ENCODE data around the gene TEAD1. TPM values are rescaled to one million over a fixed set of nuclear protein-coding genes. Genes with fewer than 3 reads are reported as not detected.

TEAD1 gene
- total RNA-seq, 6 experiments from 2014 or later = 218 to 252 (median 227) TPM

- Mint-ChIP-seq H3K9me3 (no peaks in the 10 kb centered on the region), H3K4me1 (ENCODE audit: low read depth) (peaks cover 83% of the 10 kb centered on the region)
These were observed 60.4 kb downstream of the TEAD1 start for GRCh38 chr11:12734625-12735024.

DNA sequence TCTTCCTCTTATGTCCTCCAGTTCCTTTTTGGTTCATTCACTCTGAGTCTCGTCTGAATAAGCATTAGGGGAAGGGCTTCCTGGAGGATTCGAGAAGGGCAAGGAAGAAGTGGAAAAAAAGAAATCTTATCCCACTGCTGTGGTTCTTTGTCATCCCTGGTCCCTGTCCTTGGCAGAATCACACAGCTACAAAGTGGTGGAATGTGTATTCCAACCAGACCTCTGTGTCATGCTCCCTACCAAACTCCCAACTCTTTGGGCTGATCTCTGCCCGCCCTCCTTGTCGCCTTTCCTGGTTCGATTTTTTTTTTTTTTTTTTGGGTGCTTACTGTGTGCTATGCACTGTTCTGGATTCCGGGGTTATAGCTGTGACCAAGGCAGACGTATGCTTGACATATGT lies 61.0 kb downstream of the TEAD1 start:
- Mint-ChIP-seq H3K27ac (peak overlapping the region; percentile 47), H3K9me3 (no peaks in the 10 kb centered on the region), H3K4me3 (no peak overlapping the region), H3K36me3 (ENCODE audit: low read depth) (peaks cover 14% of the 10 kb centered on the region; the same call in 1 of the 2 replicates), H3K27me3 (ENCODE audit: insufficient read depth) (no peaks in the 10 kb centered on the region), H3K4me1 (ENCODE audit: low read depth) (peaks cover 81% of the 10 kb centered on the region)
- TF ChIP-seq, protein P1, sequence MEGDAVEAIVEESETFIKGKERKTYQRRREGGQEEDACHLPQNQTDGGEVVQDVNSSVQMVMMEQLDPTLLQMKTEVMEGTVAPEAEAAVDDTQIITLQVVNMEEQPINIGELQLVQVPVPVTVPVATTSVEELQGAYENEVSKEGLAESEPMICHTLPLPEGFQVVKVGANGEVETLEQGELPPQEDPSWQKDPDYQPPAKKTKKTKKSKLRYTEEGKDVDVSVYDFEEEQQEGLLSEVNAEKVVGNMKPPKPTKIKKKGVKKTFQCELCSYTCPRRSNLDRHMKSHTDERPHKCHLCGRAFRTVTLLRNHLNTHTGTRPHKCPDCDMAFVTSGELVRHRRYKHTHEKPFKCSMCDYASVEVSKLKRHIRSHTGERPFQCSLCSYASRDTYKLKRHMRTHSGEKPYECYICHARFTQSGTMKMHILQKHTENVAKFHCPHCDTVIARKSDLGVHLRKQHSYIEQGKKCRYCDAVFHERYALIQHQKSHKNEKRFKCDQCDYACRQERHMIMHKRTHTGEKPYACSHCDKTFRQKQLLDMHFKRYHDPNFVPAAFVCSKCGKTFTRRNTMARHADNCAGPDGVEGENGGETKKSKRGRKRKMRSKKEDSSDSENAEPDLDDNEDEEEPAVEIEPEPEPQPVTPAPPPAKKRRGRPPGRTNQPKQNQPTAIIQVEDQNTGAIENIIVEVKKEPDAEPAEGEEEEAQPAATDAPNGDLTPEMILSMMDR (IDR thresholded peaks at IDR 0.05) = no peak
- DNase-seq = no peak

More at GRCh38 chr11:12734625-12735024, 60.4 kb downstream of the TEAD1 start:
- H3K27me3 Mint-ChIP-seq (ENCODE audit: insufficient read depth) = no peaks in the 10 kb centered on the region
- no peak overlapping the region for H3K27ac Mint-ChIP-seq
- no peak for DNase-seq
- peaks cover 9% of the 10 kb centered on the region; the same call in 1 of the 2 replicates for H3K36me3 Mint-ChIP-seq (ENCODE audit: low read depth)
- H3K4me3 Mint-ChIP-seq = no peak overlapping the region
- TF ChIP-seq, protein P1 (IDR thresholded peaks at IDR 0.05) = no peak

DNA sequence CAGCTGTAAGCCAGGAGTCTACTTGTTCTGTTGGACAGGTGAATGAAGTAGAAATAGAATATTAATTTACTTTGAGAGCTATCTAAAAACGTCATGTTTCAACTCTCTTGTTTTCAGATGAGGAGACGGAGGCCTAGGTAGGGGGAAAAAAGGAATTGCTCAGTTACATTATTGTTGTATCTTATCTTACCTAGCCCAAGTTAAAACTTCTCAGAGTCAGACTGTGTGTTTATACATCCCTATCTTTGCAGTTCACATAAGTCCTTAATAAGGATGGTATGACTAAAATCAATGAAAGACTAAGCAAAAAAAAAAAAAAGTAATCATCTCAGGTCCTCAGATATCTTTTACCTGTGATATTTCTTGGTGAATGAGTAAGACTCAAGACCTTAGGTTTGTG lies 62.8 kb downstream of the TEAD1 start:
- peaks cover 77% of the 10 kb centered on the region for H3K4me1 Mint-ChIP-seq (ENCODE audit: low read depth)

GRCh38 chr11:12741671-12742216 lies 67.5 kb downstream of the TEAD1 start:
- DNase-seq = no peak
- H3K36me3 Mint-ChIP-seq (ENCODE audit: low read depth) = peaks cover 17% of the 10 kb centered on the region
- no peak overlapping the region for H3K4me3 Mint-ChIP-seq
- H3K4me1 Mint-ChIP-seq (ENCODE audit: low read depth) = peaks cover 76% of the 10 kb centered on the region
- peak overlapping the region; percentile 9; the same call in 1 of the 2 replicates for H3K27ac Mint-ChIP-seq
- H3K27me3 Mint-ChIP-seq (ENCODE audit: insufficient read depth) = no peaks in the 10 kb centered on the region; the same call in 1 of the 2 replicates
- H3K9me3 Mint-ChIP-seq = no peaks in the 10 kb centered on the region
- TF ChIP-seq, protein P1 (IDR thresholded peaks at IDR 0.05) = no peak

More for the DNA sequence above, 62.8 kb downstream of the TEAD1 start:
- TF ChIP-seq, protein P1 (IDR thresholded peaks at IDR 0.05) = no peak
- Mint-ChIP-seq H3K9me3 (no peaks in the 10 kb centered on the region), H3K27me3 (ENCODE audit: insufficient read depth) (no peaks in the 10 kb centered on the region), H3K36me3 (ENCODE audit: low read depth) (peaks cover 17% of the 10 kb centered on the region), H3K4me3 (no peak overlapping the region), H3K27ac (no peak overlapping the region)
- no peak for DNase-seq

DNA sequence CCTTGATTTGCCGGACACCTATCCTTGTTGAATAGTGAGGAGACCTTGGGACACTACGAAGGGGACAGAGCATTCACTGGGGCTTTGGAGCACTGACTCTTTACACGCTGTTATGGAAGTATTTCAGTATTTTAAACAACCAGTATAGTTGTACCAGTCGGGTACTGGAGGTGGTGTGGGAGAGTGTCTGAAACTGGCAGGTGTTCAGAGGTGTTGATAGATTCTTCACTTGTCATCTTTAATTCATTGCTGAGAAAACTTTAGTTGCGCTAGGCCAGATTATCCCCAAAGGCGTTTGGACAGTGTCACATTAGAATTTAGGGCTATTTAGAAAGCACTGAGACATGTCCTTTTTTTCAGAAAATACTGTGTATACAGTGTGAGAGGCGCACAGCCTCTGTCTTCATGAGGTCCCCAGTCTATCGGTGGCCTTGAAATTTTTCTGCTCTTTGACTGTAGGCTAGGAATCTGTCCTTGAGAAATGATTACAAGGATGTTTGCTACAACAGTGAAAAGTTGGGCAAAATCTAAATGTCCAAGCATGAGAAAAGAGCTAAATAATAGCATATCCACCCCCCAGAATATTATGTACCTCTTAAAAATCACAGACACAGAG lies 69.7 kb downstream of the TEAD1 start:
- Mint-ChIP-seq H3K4me1 (ENCODE audit: low read depth) (peaks cover 73% of the 10 kb centered on the region), H3K4me3 (no peak overlapping the region), H3K27me3 (ENCODE audit: insufficient read depth) (peaks cover 4% of the 10 kb centered on the region), H3K9me3 (no peaks in the 10 kb centered on the region), H3K36me3 (ENCODE audit: low read depth) (peaks cover 15% of the 10 kb centered on the region), H3K27ac (peak overlapping the region; percentile 5; the same call in 1 of the 2 replicates)
- DNase-seq = no peak
- TF ChIP-seq, protein P1 (IDR thresholded peaks at IDR 0.05) = no peak

Measured in HFFc6 (cell line).